HepG2 (cell line): ENCODE measurements around the gene ZDHHC11. TPM values are rescaled to one million over a fixed set of nuclear protein-coding genes. Genes with fewer than 3 reads are reported as not detected.
"Not testable (repeated sequence)": the region's sequence is repeated elsewhere in the genome, so short reads cannot be mapped to it uniquely, and the experiment has no call there.

Experiments used
- ATAC-seq: fragments of 200-7000 bp; cut with Tn5 transposase; 3 replicates; pipeline ENCODE4 v1.9.1; 2020; ENCODE audit warnings: mild to moderate bottlenecking, moderate library complexity
- BruUV-seq: library from RNA; stranded (reverse); fragments of 400-500 nt; replicated peaks from 2 replicates; lab custom pipeline; 2021; lab: Mats Ljungman, UMichigan
- CTCF ChIA-PET: fragments of 300-600 bp; formaldehyde crosslinking; extraction: SDS; loops from one replicate; lab custom pipeline; 2021; ENCODE audit warnings: low total read pairs, inconsistent platforms, low intra/inter-chr PET ratio; lab: Yijun Ruan, JAX
- POLR2A ChIA-PET: fragments of 350-600 bp; sonication (Branson Sonifier 250); formaldehyde crosslinking; loops from one replicate; lab custom pipeline; 2020; ENCODE audit warnings: antibody characterized with exemption, inconsistent platforms; lab: Yijun Ruan, JAX
- DNase-seq: peaks from one replicate; pipeline ENCODE4 v3.0.0-alpha.2; 2015; ENCODE audit warnings: low spot score
- FAIRE-seq: peaks from 3 replicates; lab custom pipeline; 2011; peaks lifted over from hg19 to GRCh38; lab: Jason Lieb, UNC
- H2AFZ ChIP-seq: one replicate; pipeline ENCODE4 v1.6.1; 2011; ENCODE audit warnings: low read length, inconsistent platforms
- H3K27ac ChIP-seq: fragments of 300-600 bp; 3 replicates; pipeline ENCODE4 v1.8.0; 2011; ENCODE audit warnings: mixed run types, mild to moderate bottlenecking, mixed read lengths, low read length, inconsistent platforms; ENCODE audit not compliant: insufficient read depth; ENCODE audit errors: extremely low read length
- H3K27me3 ChIP-seq, 2 experiments: fragments of 200-600 bp in 1 of 2; 2 replicates in 1 of 2; 3 replicates in 1 of 2; pipeline versions ENCODE4 v1.6.0 to v1.8.0; 2011; ENCODE audit warnings: low read length in 2 of 2, mild to moderate bottlenecking in 2 of 2, moderate library complexity in 2 of 2, inconsistent platforms in 1 of 2; ENCODE audit not compliant: insufficient read depth in 2 of 2, control insufficient read depth in 1 of 2
- H3K36me3 ChIP-seq, 2 experiments: fragments of 200-600 bp in 1 of 2; replicated peaks in 1 of 2; 2 replicates in 1 of 2; 3 replicates in 1 of 2; pipeline versions ENCODE4 v1.5.1 to v1.8.0; 2011; ENCODE audit warnings: low read length in 2 of 2, inconsistent platforms in 1 of 2; ENCODE audit not compliant: insufficient read depth in 2 of 2, control insufficient read depth in 1 of 2
- H3K4me1 ChIP-seq: 2 replicates; pipeline ENCODE4 v1.5.1; 2012; ENCODE audit warnings: low read length, inconsistent platforms; ENCODE audit not compliant: insufficient read depth
- H3K4me2 ChIP-seq: 2 replicates; pipeline ENCODE4 v1.6.0; 2011; ENCODE audit warnings: low read depth, low read length, inconsistent platforms
- H3K4me3 ChIP-seq, 3 experiments: fragments of 200-600 bp in 1 of 3; sonication (generic), shearing (Covaris generic) in 1 of 3; replicated peaks in 1 of 3; 2 replicates each; pipeline ENCODE4 v1.5.1; 2011 to 2016; ENCODE audit warnings: low read length in 3 of 3, inconsistent platforms in 2 of 3, low read depth in 2 of 3, mild to moderate bottlenecking in 2 of 3, control low read depth in 1 of 3, mixed read lengths in 1 of 3; ENCODE audit not compliant: insufficient read depth in 1 of 3
- H3K79me2 ChIP-seq: one replicate; pipeline ENCODE4 v1.6.1; 2011; ENCODE audit warnings: low read length, inconsistent platforms; ENCODE audit not compliant: insufficient read depth
- H3K9ac ChIP-seq: 2 replicates; pipeline ENCODE4 v1.6.0; 2011; ENCODE audit warnings: mild to moderate bottlenecking, low read depth, low read length, inconsistent platforms; ENCODE audit not compliant: insufficient read depth
- H3K9me3 ChIP-seq: 2 replicates; pipeline ENCODE4 v1.5.1; 2012; ENCODE audit warnings: mild to moderate bottlenecking, low read length
- H4K20me1 ChIP-seq: 2 replicates; pipeline ENCODE4 v1.6.0; 2011; ENCODE audit warnings: inconsistent platforms, mild to moderate bottlenecking, low read length, moderate library complexity; ENCODE audit not compliant: insufficient read depth
- DRAP1 ChIP-seq: IDR thresholded peaks from 2 replicates; pipeline ENCODE4 v1.6.1; 2016; ENCODE audit warnings: missing genetic modification reagents, missing compliant biosample characterization
- HNRNPLL ChIP-seq: fragments of 200-400 bp; formaldehyde crosslinking; IDR thresholded peaks from 2 replicates; pipeline ENCODE4 v1.6.1; 2017; ENCODE audit warnings: mild to moderate bottlenecking, low read depth, low read length; ENCODE audit not compliant: poor library complexity, severe bottlenecking
- PHF8 ChIP-seq: sonication (generic); formaldehyde crosslinking; IDR thresholded peaks from 2 replicates; pipeline ENCODE4 v1.5.0; 2020; ENCODE audit warnings: missing genetic modification reagents
- RBFOX2 ChIP-seq: fragments of 200-400 bp; formaldehyde crosslinking; IDR thresholded peaks from 2 replicates; pipeline ENCODE4 v1.6.1; 2017; ENCODE audit warnings: low read depth, mild to moderate bottlenecking, low read length
- SAP130 ChIP-seq: IDR thresholded peaks from 2 replicates; pipeline ENCODE4 v1.6.1; 2016; ENCODE audit warnings: low read depth
- TAF1 ChIP-seq: sonication (generic); formaldehyde crosslinking; IDR thresholded peaks from 2 replicates; pipeline ENCODE4 v1.4.0; 2020; ENCODE audit warnings: missing genetic modification reagents
- ZFY ChIP-seq: sonication (generic); formaldehyde crosslinking; IDR thresholded peaks from 2 replicates; pipeline ENCODE4 v1.4.0; 2020; ENCODE audit warnings: missing genetic modification reagents
- ZNF547 ChIP-seq: sonication (generic); formaldehyde crosslinking; IDR thresholded peaks from 2 replicates; pipeline ENCODE4 v1.5.1; 2020; ENCODE audit warnings: mild to moderate bottlenecking, missing genetic modification reagents
- ZNF687 ChIP-seq: sonication (generic); formaldehyde crosslinking; IDR thresholded peaks from 2 replicates; pipeline ENCODE4 v1.5.1; 2020; ENCODE audit warnings: mild to moderate bottlenecking, missing genetic modification reagents, moderate library complexity
- ZNF777 ChIP-seq: sonication (generic); formaldehyde crosslinking; IDR thresholded peaks from 2 replicates; pipeline ENCODE4 v1.4.0; 2020; ENCODE audit warnings: missing genetic modification reagents
- ZNF800 ChIP-seq: sonication (generic); formaldehyde crosslinking; IDR thresholded peaks from 2 replicates; pipeline ENCODE4 v1.4.0; 2020; ENCODE audit warnings: missing genetic modification reagents
- WGBS: methylation state at CpG from one replicate; pipeline ENCODE4 v1.1.6; 2017; ENCODE audit warnings: low lambda C conversion rate; 5-methylcytosine and 5-hydroxymethylcytosine counted together
- in situ Hi-C: cut with HindIII; loops from 2 replicates; pipeline ENCODE4 v1.10.0; 2017; ENCODE audit warnings: low pct_unique_long_range_greater_than_20kb; ENCODE audit not compliant: extremely low pct_ligation_motif_present
- intact Hi-C: fragments of 100-400 bp; cut with micrococcal nuclease; formaldehyde crosslinking; loops from one replicate; pipeline ENCODE4 v1.10.0; 2022; ENCODE audit not compliant: unreplicated experiment
- polyA plus RNA-seq, 8 experiments: library from polyadenylated mRNA; depleted of rRNA in 3 of 8; stranded (reverse) in 7 of 8; unstranded in 1 of 8; fragments of >200 nt; fragmentation: Illumina TruSeq in 4 of 8; extraction: Trizol in 4 of 8; gene quantifications; 2 replicates each; pipeline versions ENCODE4 v1.2.1 to v1.2.3, GENCODE V29; 2011 to 2016; ENCODE audit warnings: low read depth in 4 of 8, missing spikeins in 1 of 8, mixed read lengths in 1 of 8; ENCODE audit not compliant: insufficient read depth in 1 of 8
- total RNA-seq, 5 experiments: library from RNA; depleted of rRNA; stranded (reverse); fragments of >200 nt; fragmentation: Illumina TruSeq; extraction: Trizol; gene quantifications; 2 replicates each; pipeline ENCODE4 v1.2.3, GENCODE V29; 2016; ENCODE audit warnings: low read depth in 1 of 5
- TF ChIP-seq, protein P1 (sequence below): IDR thresholded peaks from 2 replicates; pipeline ENCODE4 v1.6.1; 2016; ENCODE audit warnings: missing compliant biosample characterization, missing genetic modification reagents, borderline replicate concordance
- TF ChIP-seq, protein P2 (sequence below): sonication (generic); formaldehyde crosslinking; IDR thresholded peaks from 2 replicates; pipeline ENCODE4 v1.4.0; 2020; ENCODE audit warnings: missing genetic modification reagents

ZDHHC11 gene
- total and polyA plus RNA-seq, 2 of the 13 experiments (the other 11 are each of a cell fraction or from before 2014, with no cell fraction given), result 2.1 to 4.0 TPM

- POLR2A ChIA-PET, H3K4me1 ChIP-seq, BruUV-seq, H4K20me1 ChIP-seq, H3K36me3 ChIP-seq, H3K27ac ChIP-seq, in situ Hi-C loops, H3K9me3 ChIP-seq, FAIRE-seq, intact Hi-C loops, CTCF ChIA-PET, H2AFZ ChIP-seq, H3K79me2 ChIP-seq: not testable (repeated sequence)
- ATAC-seq, result peak; percentile 74
- Histone ChIP-seq H3K4me3 (peak within 1 kb of the TSS; percentile 62 to 77 (median 66); a peak in 5 of 6 replicates), H3K9ac (peak within 1 kb of the TSS; percentile 22; the same call in 1 of the 2 replicates), H3K27me3 (peaks cover 8 to 19% of the 10 kb centered on the region in 2 experiments; a peak in 4 of 5 replicates), H3K4me2 (peak within 1 kb of the TSS; percentile 83)
- peak; percentile 60 for DNase-seq
- WGBS, result 1% methylated on average over 22 of the region's 101 CpGs
- TF ChIP-seq HNRNPLL, result peak; percentile 9
- TF ChIP-seq, protein P1, sequence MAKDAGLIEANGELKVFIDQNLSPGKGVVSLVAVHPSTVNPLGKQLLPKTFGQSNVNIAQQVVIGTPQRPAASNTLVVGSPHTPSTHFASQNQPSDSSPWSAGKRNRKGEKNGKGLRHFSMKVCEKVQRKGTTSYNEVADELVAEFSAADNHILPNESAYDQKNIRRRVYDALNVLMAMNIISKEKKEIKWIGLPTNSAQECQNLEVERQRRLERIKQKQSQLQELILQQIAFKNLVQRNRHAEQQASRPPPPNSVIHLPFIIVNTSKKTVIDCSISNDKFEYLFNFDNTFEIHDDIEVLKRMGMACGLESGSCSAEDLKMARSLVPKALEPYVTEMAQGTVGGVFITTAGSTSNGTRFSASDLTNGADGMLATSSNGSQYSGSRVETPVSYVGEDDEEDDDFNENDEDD (CRISPR knock-in tag), result peak; percentile 12; the same call in 1 of the 2 replicates
- TF ChIP-seq ZNF777 (CRISPR knock-in tag), result peak; percentile 62
- TF ChIP-seq ZNF687, result peak; percentile 54
- peak; percentile 60 for TF ChIP-seq RBFOX2
- 0 out of 2 replicates have a peak, but pooled peaks have one; percentile 17 for TF ChIP-seq ZNF547 (CRISPR knock-in tag)
- TF ChIP-seq, protein P2, sequence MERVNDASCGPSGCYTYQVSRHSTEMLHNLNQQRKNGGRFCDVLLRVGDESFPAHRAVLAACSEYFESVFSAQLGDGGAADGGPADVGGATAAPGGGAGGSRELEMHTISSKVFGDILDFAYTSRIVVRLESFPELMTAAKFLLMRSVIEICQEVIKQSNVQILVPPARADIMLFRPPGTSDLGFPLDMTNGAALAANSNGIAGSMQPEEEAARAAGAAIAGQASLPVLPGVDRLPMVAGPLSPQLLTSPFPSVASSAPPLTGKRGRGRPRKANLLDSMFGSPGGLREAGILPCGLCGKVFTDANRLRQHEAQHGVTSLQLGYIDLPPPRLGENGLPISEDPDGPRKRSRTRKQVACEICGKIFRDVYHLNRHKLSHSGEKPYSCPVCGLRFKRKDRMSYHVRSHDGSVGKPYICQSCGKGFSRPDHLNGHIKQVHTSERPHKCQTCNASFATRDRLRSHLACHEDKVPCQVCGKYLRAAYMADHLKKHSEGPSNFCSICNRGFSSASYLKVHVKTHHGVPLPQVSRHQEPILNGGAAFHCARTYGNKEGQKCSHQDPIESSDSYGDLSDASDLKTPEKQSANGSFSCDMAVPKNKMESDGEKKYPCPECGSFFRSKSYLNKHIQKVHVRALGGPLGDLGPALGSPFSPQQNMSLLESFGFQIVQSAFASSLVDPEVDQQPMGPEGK (CRISPR knock-in tag), result peak; percentile 40; the same call in 1 of the 2 replicates
- peak; percentile 21; the same call in 1 of the 2 replicates for TF ChIP-seq SAP130 (CRISPR knock-in tag)
- peak; percentile 61 for TF ChIP-seq PHF8 (CRISPR knock-in tag)
- 0 out of 2 replicates have a peak, but pooled peaks have one; percentile 24 for TF ChIP-seq ZNF800 (CRISPR knock-in tag)
- peak; percentile 49 for TF ChIP-seq ZFY
- TF ChIP-seq TAF1 (CRISPR knock-in tag), result peak; percentile 34; the same call in 1 of the 2 replicates
- TF ChIP-seq DRAP1, result peak; percentile 41; the same call in 1 of the 2 replicates
Measured at GRCh38 chr5:784428-785177, 66.2 kb downstream of the ZDHHC11 start, which contains the start of gene ZDHHC11B. Gene ZDHHC11B, minus strand, starts transcription at chr5:784729. Its CDS starts 17,810 bp downstream, at chr5:766919.
